Esophagus mucosa (tissue), 1 donor: ENCODE data around the gene GRK6. TPM values are rescaled to one million over a fixed set of nuclear protein-coding genes. Genes with fewer than 3 reads are reported as not detected.

Source experiments
- ATAC-seq: fragments of 200-7000 bp; cut with Tn5 transposase; one replicate; pipeline ENCODE4 v1.9.1; 2020
- total RNA-seq: library from RNA; stranded (reverse); gene quantifications from one replicate; pipeline ENCODE4 v1.2.4, GENCODE V29; 2023
- donor health status: DM: yes; HTN: yes; CAD: no.

GRK6 gene
- total RNA-seq, 1 donor from 2014 or later = 26.6 TPM

GRCh38 chr5:177427211-177427822 is 841 bp downstream of the GRK6 start:
- ATAC-seq = no peak

- no peak for ATAC-seq
Measured at GRCh38 chr5:177427919-177428573, 1.6 kb downstream of the GRK6 start.

- no peak for ATAC-seq
Measured at GRCh38 chr5:177428574-177429217, 2.2 kb downstream of the GRK6 start.

GRCh38 chr5:177429248-177430040 is 3.0 kb downstream of the GRK6 start:
- no peak for ATAC-seq

- peak; percentile 6 for ATAC-seq
Measured at GRCh38 chr5:177430140-177430951, 3.9 kb downstream of the GRK6 start.

- no peak for ATAC-seq
Measured at GRCh38 chr5:177430972-177431316, 4.5 kb downstream of the GRK6 start.

- ATAC-seq = peak; percentile 64
Measured at GRCh38 chr5:177431317-177432142, 5.1 kb downstream of the GRK6 start.

- ATAC-seq = no peak
Measured at GRCh38 chr5:177432143-177432838, 5.8 kb downstream of the GRK6 start.

GRCh38 chr5:177432839-177433657 is 6.6 kb downstream of the GRK6 start:
- no peak for ATAC-seq

- peak; percentile 27 for ATAC-seq
Measured at GRCh38 chr5:177433658-177434217, 7.3 kb downstream of the GRK6 start.

GRCh38 chr5:177434437-177434836 is 8.0 kb downstream of the GRK6 start:
- ATAC-seq = no peak

- ATAC-seq = no peak
Measured at GRCh38 chr5:177434942-177435738, 8.7 kb downstream of the GRK6 start.

GRCh38 chr5:177435847-177436536 is 9.5 kb downstream of the GRK6 start:
- no peak for ATAC-seq

- no peak for ATAC-seq
Measured at GRCh38 chr5:177437623-177438022, 11.1 kb downstream of the GRK6 start.

GRCh38 chr5:177438468-177438867 is 12.0 kb downstream of the GRK6 start:
- ATAC-seq = no peak

GRCh38 chr5:177439518-177440053 is 13.1 kb downstream of the GRK6 start:
- no peak for ATAC-seq

- no peak for ATAC-seq
Measured at GRCh38 chr5:177440211-177440989, 13.9 kb downstream of the GRK6 start.
